Right lobe of liver (tissue), 6 donors: ENCODE measurements around the gene PDCD5. TPM values are rescaled to one million over a fixed set of nuclear protein-coding genes. Genes with fewer than 3 reads are reported as not detected.
"Not testable (repeated sequence)": the region's sequence is repeated elsewhere in the genome, so short reads cannot be mapped to it uniquely, and the experiment has no call there.

Experiments
- ATAC-seq, 4 donors: fragments of 200-7000 bp; cut with Tn5 transposase; one replicate each; pipeline ENCODE4 v1.9.1; 2020; ENCODE audit warnings: mild to moderate bottlenecking in 4 of 4, moderate library complexity in 4 of 4
- DNase-seq, 3 donors: peaks; one replicate each; pipeline ENCODE4 v3.0.0-alpha.2; 2020
- H3K27ac ChIP-seq, 3 donors: fragments of 200-600 bp; one replicate each; pipeline ENCODE4 v1.8.0; 2022
- H3K27me3 ChIP-seq, 2 donors: fragments of 200-600 bp; one replicate each; pipeline ENCODE4 v1.8.0; 2022
- H3K36me3 ChIP-seq, 4 donors: fragments of 200-600 bp; sonication (generic) in 1 of 4; one replicate each; pipeline versions ENCODE4 v1.5.1 to v1.8.0; 2017 to 2022; ENCODE audit warnings: control low read depth in 1 of 4
- H3K4me1 ChIP-seq, 4 donors: fragments of 200-600 bp; sonication (generic) in 1 of 4; one replicate each; pipeline versions ENCODE4 v1.5.1 to v1.8.0; 2017 to 2022; ENCODE audit warnings: control low read depth in 1 of 4
- H3K4me3 ChIP-seq, 3 donors: fragments of 200-600 bp; one replicate each; pipeline ENCODE4 v1.8.0; 2022
- H3K9me3 ChIP-seq, 4 donors: fragments of 200-600 bp; sonication (generic) in 1 of 4; one replicate each; pipeline versions ENCODE4 v1.5.1 to v1.8.0; 2017 to 2022; ENCODE audit warnings: control low read depth in 1 of 4
- CTCF ChIP-seq, 4 donors: fragments of 200-600 bp in 3 of 4; fragments of 450-650 bp in 1 of 4; IDR thresholded peaks; one replicate each; pipeline versions ENCODE4 v1.5.1 to v1.8.0; 2016 to 2022; ENCODE audit warnings: antibody characterized with exemption in 4 of 4, mild to moderate bottlenecking in 2 of 4
- POLR2A ChIP-seq: fragments of 450-650 bp; IDR thresholded peaks from one replicate; pipeline ENCODE4 v1.6.1; 2017; ENCODE audit warnings: antibody characterized with exemption, mild to moderate bottlenecking
- WGBS: methylation state at CpG from one replicate; pipeline ENCODE4 v1.1.6; 2018; ENCODE audit warnings: low coverage, low lambda C conversion rate; ENCODE audit not compliant: insufficient coverage; ENCODE audit errors: missing lambda C conversion rate; 5-methylcytosine and 5-hydroxymethylcytosine counted together
- intact Hi-C, 2 donors: fragments of 100-400 bp; cut with DNase I; formaldehyde crosslinking; loops; one replicate each; pipeline versions ENCODE4 v1.11.2 to v1.14.1; 2022
- total RNA-seq, 6 experiments: library from RNA; depleted of rRNA in 2 of 6; stranded (reverse); fragments of >200 nt in 2 of 6; fragmentation: NEBNext Ultra II Directional in 3 of 6; extraction: Animal tissue kit (Norgen Biotek cat#: 25700) in 3 of 6; gene quantifications; one replicate each; pipeline versions ENCODE4 v1.1.0 to v1.2.4, GENCODE V29; 2016 to 2023
- donor health status: DM: no; HTN: yes; CAD: no.
- donor health status: DM: no; HTN: no; CAD: no.
- donor health status: DM: no; HTN: no; CAD: no.
- donor health status: DM: no; HTN: yes; CAD: no.
- donor health status: DM: no; HTN: yes; CAD: no.

The PDCD5 gene
- total RNA-seq, 6 experiments from 2014 or later, result 25.2 to 82.8 (median 42.8) TPM

GRCh38 chr19:32566246-32566830 is 14.7 kb upstream of the PDCD5 start:
- H3K4me3 ChIP-seq, result no peak overlapping the region
- H3K36me3 ChIP-seq, result no peaks in the 10 kb centered on the region
- WGBS, result 68% methylated on average over 4 of the region's 5 CpGs
- H3K27ac ChIP-seq, result no peak overlapping the region
- intact Hi-C loops, result no loop called here
- H3K4me1 ChIP-seq, result no peaks in the 10 kb centered on the region
- ATAC-seq, result no peak
- no peaks in the 10 kb centered on the region for H3K9me3 ChIP-seq
- H3K27me3 ChIP-seq, result no peaks in the 10 kb centered on the region
- TF ChIP-seq POLR2A (no peak), CTCF (IDR thresholded peaks at IDR 0.05) (no peak)
- DNase-seq, result peak in 2 of 3 donors; percentile 7 to 8

GRCh38 chr19:32567486-32567885 is 13.5 kb upstream of the PDCD5 start:
- peak in 2 of 3 donors; percentile 14 to 27 for DNase-seq
- Histone ChIP-seq H3K4me3 (no peak overlapping the region), H3K9me3 (no peaks in the 10 kb centered on the region), H3K27ac (no peak overlapping the region), H3K27me3 (no peaks in the 10 kb centered on the region), H3K36me3 (no peaks in the 10 kb centered on the region), H3K4me1 (no peaks in the 10 kb centered on the region)
- 77% methylated on average over 2 of the region's 9 CpGs for WGBS
- no peak for ATAC-seq
- intact Hi-C loops, result no loop called here
- TF ChIP-seq CTCF (IDR thresholded peaks at IDR 0.05) (no peak), POLR2A (no peak)

GRCh38 chr19:32570081-32570785 is 10.8 kb upstream of the PDCD5 start:
- H3K4me1 ChIP-seq, result no peaks in the 10 kb centered on the region
- no peaks in the 10 kb centered on the region for H3K27me3 ChIP-seq
- ATAC-seq (peak; percentile 69 to 84 (median 78)), DNase-seq (peak in 1 of 3 donors; percentile 55)
- no peak overlapping the region for H3K4me3 ChIP-seq
- H3K36me3 ChIP-seq, result no peaks in the 10 kb centered on the region
- H3K9me3 ChIP-seq, result no peaks in the 10 kb centered on the region
- no peak overlapping the region for H3K27ac ChIP-seq
- intact Hi-C loops, result no loop called here
- WGBS, result 35% methylated on average over 15 of the region's 15 CpGs
- peak; percentile 46 to 69 (median 52) for TF ChIP-seq CTCF (IDR thresholded peaks at IDR 0.05)
- no peak for TF ChIP-seq POLR2A

GRCh38 chr19:32571471-32572075 is 9.4 kb upstream of the PDCD5 start:
- H3K9me3 ChIP-seq, H3K27ac ChIP-seq, H3K4me3 ChIP-seq, intact Hi-C loops, ATAC-seq, H3K36me3 ChIP-seq, H3K27me3 ChIP-seq, H3K4me1 ChIP-seq: not testable (repeated sequence)
- DNase-seq, result peak in 1 of 3 donors; percentile 31
- WGBS, result no CpG with 5 or more reads among the region's 36 CpGs

- H3K9me3 ChIP-seq, H3K27ac ChIP-seq, H3K4me1 ChIP-seq, H3K36me3 ChIP-seq, intact Hi-C loops, H3K27me3 ChIP-seq, H3K4me3 ChIP-seq, ATAC-seq, DNase-seq: not testable (repeated sequence)
- WGBS, result 61% methylated on average over 7 of the region's 21 CpGs
Measured at GRCh38 chr19:32572700-32573491, 8.1 kb upstream of the PDCD5 start.
